ENCODE results near the gene OR1N2.
"Not testable (repeated sequence)": the region's sequence is repeated elsewhere in the genome, so short reads cannot be mapped to it uniquely, and the experiment has no call there.

DNA sequence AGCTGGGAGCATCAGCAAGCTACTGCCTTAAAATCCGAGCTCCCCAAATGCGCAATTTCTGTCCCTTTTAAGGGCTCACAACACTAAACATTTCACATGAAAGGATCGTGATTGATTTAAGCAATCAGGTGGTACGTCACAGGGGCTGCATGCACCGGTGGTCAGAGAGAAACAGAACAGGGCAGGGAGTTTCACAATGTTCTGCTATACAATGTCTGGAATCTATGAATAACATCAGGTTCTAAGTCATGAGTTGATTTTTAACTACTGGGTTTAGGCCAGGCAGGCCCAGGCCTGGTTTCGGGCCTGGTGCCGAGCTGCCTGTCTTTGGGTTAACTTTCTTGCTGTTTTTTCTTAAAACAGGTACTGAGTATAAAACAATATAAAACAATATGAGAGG is 15.8 kb upstream of the OR1N2 start:
- TF ChIP-seq, protein P1, sequence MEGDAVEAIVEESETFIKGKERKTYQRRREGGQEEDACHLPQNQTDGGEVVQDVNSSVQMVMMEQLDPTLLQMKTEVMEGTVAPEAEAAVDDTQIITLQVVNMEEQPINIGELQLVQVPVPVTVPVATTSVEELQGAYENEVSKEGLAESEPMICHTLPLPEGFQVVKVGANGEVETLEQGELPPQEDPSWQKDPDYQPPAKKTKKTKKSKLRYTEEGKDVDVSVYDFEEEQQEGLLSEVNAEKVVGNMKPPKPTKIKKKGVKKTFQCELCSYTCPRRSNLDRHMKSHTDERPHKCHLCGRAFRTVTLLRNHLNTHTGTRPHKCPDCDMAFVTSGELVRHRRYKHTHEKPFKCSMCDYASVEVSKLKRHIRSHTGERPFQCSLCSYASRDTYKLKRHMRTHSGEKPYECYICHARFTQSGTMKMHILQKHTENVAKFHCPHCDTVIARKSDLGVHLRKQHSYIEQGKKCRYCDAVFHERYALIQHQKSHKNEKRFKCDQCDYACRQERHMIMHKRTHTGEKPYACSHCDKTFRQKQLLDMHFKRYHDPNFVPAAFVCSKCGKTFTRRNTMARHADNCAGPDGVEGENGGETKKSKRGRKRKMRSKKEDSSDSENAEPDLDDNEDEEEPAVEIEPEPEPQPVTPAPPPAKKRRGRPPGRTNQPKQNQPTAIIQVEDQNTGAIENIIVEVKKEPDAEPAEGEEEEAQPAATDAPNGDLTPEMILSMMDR (IDR thresholded peaks at IDR 0.05; ENCODE audit: low read length): not testable (repeated sequence)
- TF ChIP-seq EZH2phosphoT487 (IDR thresholded peaks at IDR 0.05; ENCODE audit: low read length): not testable (repeated sequence)

All from MM.1S (cell line).